Mesenchymal stem cell (in vitro differentiated cells and primary cell): ENCODE results near the gene LCE3A.
"Not testable (repeated sequence)": the region's sequence is repeated elsewhere in the genome, so short reads cannot be mapped to it uniquely, and the experiment has no call there.

Experiments used
- DNase-seq: peaks from one replicate; pipeline ENCODE4 v3.0.0-alpha.2; 2013
- H2AFZ ChIP-seq: one replicate; pipeline ENCODE4 v1.6.1; 2013; ENCODE audit warnings: low read depth, mild to moderate bottlenecking, control low read depth, inconsistent platforms, low read length, moderate library complexity
- H2AK5ac ChIP-seq: 2 replicates; pipeline ENCODE4 v1.6.1; 2013; ENCODE audit warnings: low read length, moderate library complexity, mild to moderate bottlenecking, inconsistent platforms; ENCODE audit not compliant: severe bottlenecking
- H2BK120ac ChIP-seq: one replicate; pipeline ENCODE4 v1.6.1; 2013; ENCODE audit warnings: low read depth, mild to moderate bottlenecking, inconsistent platforms, low read length, moderate library complexity
- H2BK12ac ChIP-seq, 2 experiments: one replicate each; pipeline ENCODE4 v1.6.1; 2013; ENCODE audit warnings: inconsistent platforms in 2 of 2, low read length in 2 of 2, mild to moderate bottlenecking in 2 of 2, moderate library complexity in 2 of 2, control low read depth in 1 of 2
- H2BK15ac ChIP-seq: one replicate; pipeline ENCODE4 v1.6.1; 2013; ENCODE audit warnings: mild to moderate bottlenecking, low read depth, inconsistent platforms; ENCODE audit not compliant: poor library complexity, severe bottlenecking
- H2BK5ac ChIP-seq: 2 replicates; pipeline ENCODE4 v1.6.1; 2013; ENCODE audit warnings: low read depth, mild to moderate bottlenecking, low read length, control low read depth, inconsistent platforms; ENCODE audit not compliant: poor library complexity, severe bottlenecking
- H3K14ac ChIP-seq, 2 experiments: one replicate each; pipeline ENCODE4 v1.6.1; 2013; ENCODE audit warnings: inconsistent platforms in 2 of 2, low read length in 2 of 2, control low read depth in 1 of 2, mild to moderate bottlenecking in 1 of 2, moderate library complexity in 1 of 2
- H3K18ac ChIP-seq, 2 experiments: one replicate each; pipeline ENCODE4 v1.6.1; 2013; ENCODE audit warnings: inconsistent platforms in 2 of 2, low read length in 2 of 2, control low read depth in 1 of 2, low read depth in 1 of 2, mild to moderate bottlenecking in 1 of 2
- H3K23ac ChIP-seq, 2 experiments: one replicate each; pipeline ENCODE4 v1.6.1; 2013; ENCODE audit warnings: inconsistent platforms in 2 of 2, low read length in 2 of 2, mild to moderate bottlenecking in 2 of 2, moderate library complexity in 2 of 2, control low read depth in 1 of 2
- H3K27ac ChIP-seq: 2 replicates; pipeline ENCODE4 v1.5.1; 2013; ENCODE audit warnings: mild to moderate bottlenecking, moderate library complexity, low read length, control low read depth, inconsistent platforms; ENCODE audit not compliant: poor library complexity, severe bottlenecking
- H3K27me3 ChIP-seq, 2 experiments: 2 replicates each; pipeline versions ENCODE4 v1.6.1 to v1.7.0; 2013; ENCODE audit warnings: low read length in 2 of 2, mild to moderate bottlenecking in 2 of 2, moderate library complexity in 2 of 2, control low read depth in 1 of 2, inconsistent platforms in 1 of 2; ENCODE audit not compliant: control insufficient read depth in 1 of 2, insufficient read depth in 1 of 2
- H3K36me3 ChIP-seq, 2 experiments: 2 replicates each; pipeline versions ENCODE4 v1.6.1 to v1.7.0; 2013; ENCODE audit warnings: low read length in 2 of 2, control low read depth in 1 of 2, inconsistent platforms in 1 of 2, low read depth in 1 of 2, mild to moderate bottlenecking in 1 of 2; ENCODE audit not compliant: insufficient read depth in 2 of 2, control insufficient read depth in 1 of 2
- H3K4ac ChIP-seq, 2 experiments: one replicate each; pipeline ENCODE4 v1.6.1; 2013; ENCODE audit warnings: inconsistent platforms in 2 of 2, low read length in 2 of 2, mild to moderate bottlenecking in 2 of 2, moderate library complexity in 2 of 2, control low read depth in 1 of 2, low read depth in 1 of 2
- H3K4me1 ChIP-seq: 2 replicates; pipeline ENCODE4 v1.6.1; 2013; ENCODE audit warnings: low read depth, low read length, control low read depth; ENCODE audit not compliant: control insufficient read depth, insufficient read depth
- H3K4me2 ChIP-seq: 2 replicates; pipeline ENCODE4 v1.6.1; 2013; ENCODE audit warnings: low read length, mild to moderate bottlenecking, inconsistent platforms; ENCODE audit not compliant: poor library complexity, severe bottlenecking
- H3K4me3 ChIP-seq, 2 experiments: 2 replicates each; pipeline versions ENCODE4 v1.5.1 to v1.7.0; 2013; ENCODE audit warnings: low read length in 2 of 2, mild to moderate bottlenecking in 2 of 2, control low read depth in 1 of 2, low read depth in 1 of 2; ENCODE audit not compliant: insufficient read depth in 1 of 2
- H3K79me1 ChIP-seq: replicated peaks from 2 replicates; pipeline ENCODE4 v1.6.1; 2013; ENCODE audit warnings: mild to moderate bottlenecking, control low read depth, low read length, inconsistent platforms; ENCODE audit not compliant: poor library complexity, severe bottlenecking
- H3K9ac ChIP-seq: 2 replicates; pipeline ENCODE4 v1.7.0; 2013; ENCODE audit warnings: mild to moderate bottlenecking, low read length, moderate library complexity
- H3K9me3 ChIP-seq: 2 replicates; pipeline ENCODE4 v1.7.0; 2013; ENCODE audit warnings: mild to moderate bottlenecking, low read length; ENCODE audit not compliant: control insufficient read depth
- H4K8ac ChIP-seq: one replicate; pipeline ENCODE4 v1.6.1; 2013; ENCODE audit warnings: inconsistent platforms, mild to moderate bottlenecking, low read length, moderate library complexity
- H4K91ac ChIP-seq: one replicate; pipeline ENCODE4 v1.6.1; 2013; ENCODE audit warnings: mild to moderate bottlenecking, low read length, inconsistent platforms
- WGBS: methylation state at CpG from one replicate; pipeline ENCODE4 v1.1.7; 2013; ENCODE audit warnings: mixed read lengths; 5-methylcytosine and 5-hydroxymethylcytosine counted together

The LCE3A gene

GRCh38 chr1:152582647-152583046 lies 40.3 kb downstream of the LCE3A start:
- no peaks in the 10 kb centered on the region for H3K27me3 ChIP-seq
- H3K18ac ChIP-seq: no peak overlapping the region
- no peak overlapping the region for H4K91ac ChIP-seq
- no peak for DNase-seq
- H3K4me1 ChIP-seq: no peaks in the 10 kb centered on the region
- H3K4me3 ChIP-seq: no peak overlapping the region
- 50% methylated on average over 1 of the region's 1 CpG for WGBS
- no peak overlapping the region for H2AK5ac ChIP-seq
- H2AFZ ChIP-seq: no peak overlapping the region
- H3K36me3 ChIP-seq: no peaks in the 10 kb centered on the region
- H2BK15ac ChIP-seq: no peak overlapping the region
- H2BK5ac ChIP-seq: no peak overlapping the region
- no peak overlapping the region for H3K27ac ChIP-seq
- H3K79me1 ChIP-seq: no peaks in the 10 kb centered on the region
- H2BK120ac ChIP-seq: no peak overlapping the region
- no peak overlapping the region for H2BK12ac ChIP-seq
- no peak overlapping the region for H3K14ac ChIP-seq
- no peak overlapping the region for H3K23ac ChIP-seq
- H4K8ac ChIP-seq: no peak overlapping the region
- H3K9ac ChIP-seq: no peak overlapping the region
- H3K4me2 ChIP-seq: no peak overlapping the region
- no peaks in the 10 kb centered on the region for H3K9me3 ChIP-seq
- no peak overlapping the region for H3K4ac ChIP-seq

DNA sequence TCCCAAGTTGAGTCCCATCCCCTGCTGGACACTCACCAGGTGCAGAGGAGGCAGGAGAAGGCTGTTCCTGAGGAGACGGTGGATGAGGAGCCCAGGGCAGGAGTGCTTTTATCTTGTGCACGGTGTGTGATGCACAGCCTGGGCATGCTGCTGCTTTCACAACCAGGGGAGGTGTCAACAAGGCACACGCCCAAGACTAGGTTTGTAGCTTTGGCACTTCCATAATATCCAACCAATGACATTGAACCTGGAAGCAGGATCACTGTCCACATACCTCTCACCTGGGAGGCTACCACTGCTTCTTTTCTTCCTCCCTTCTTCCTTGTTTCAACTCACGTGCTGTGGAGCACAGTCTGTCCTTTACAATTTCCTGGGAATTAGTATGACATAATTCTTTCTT lies 42.5 kb downstream of the LCE3A start, which contains the start of gene LCE3D:
LCE3D (minus strand) TSS at position 84 of the 400 bp plus-strand sequence. CDS start 580 bp downstream, outside the sequence.
- no peaks in the 10 kb centered on the region for H3K79me1 ChIP-seq
- no peaks in the 10 kb centered on the region for H3K27me3 ChIP-seq
- no peak within 1 kb of the TSS for H2AFZ ChIP-seq
- no peak within 1 kb of the TSS for H3K4me2 ChIP-seq
- no peak within 1 kb of the TSS for H3K27ac ChIP-seq
- H4K8ac ChIP-seq: no peak within 1 kb of the TSS
- no peaks in the 10 kb centered on the region for H3K4me1 ChIP-seq
- no peak within 1 kb of the TSS for H3K4me3 ChIP-seq
- H3K9ac ChIP-seq: no peak within 1 kb of the TSS
- DNase-seq: no peak
- H3K4ac ChIP-seq: no peak within 1 kb of the TSS
- peak within 1 kb of the TSS; percentile 39 for H4K91ac ChIP-seq
- H3K36me3 ChIP-seq: no peaks in the 10 kb centered on the region
- H2BK120ac ChIP-seq: no peak within 1 kb of the TSS
- no peak within 1 kb of the TSS for H3K18ac ChIP-seq
- H3K9me3 ChIP-seq: no peaks in the 10 kb centered on the region
- H3K14ac ChIP-seq: no peak within 1 kb of the TSS
- H2BK12ac ChIP-seq: no peak within 1 kb of the TSS
- no peak within 1 kb of the TSS for H2BK15ac ChIP-seq
- H2BK5ac ChIP-seq: no peak within 1 kb of the TSS
- WGBS: 52% methylated on average over 3 of the region's 4 CpGs
- H2AK5ac ChIP-seq: no peak within 1 kb of the TSS
- no peak within 1 kb of the TSS for H3K23ac ChIP-seq

DNA sequence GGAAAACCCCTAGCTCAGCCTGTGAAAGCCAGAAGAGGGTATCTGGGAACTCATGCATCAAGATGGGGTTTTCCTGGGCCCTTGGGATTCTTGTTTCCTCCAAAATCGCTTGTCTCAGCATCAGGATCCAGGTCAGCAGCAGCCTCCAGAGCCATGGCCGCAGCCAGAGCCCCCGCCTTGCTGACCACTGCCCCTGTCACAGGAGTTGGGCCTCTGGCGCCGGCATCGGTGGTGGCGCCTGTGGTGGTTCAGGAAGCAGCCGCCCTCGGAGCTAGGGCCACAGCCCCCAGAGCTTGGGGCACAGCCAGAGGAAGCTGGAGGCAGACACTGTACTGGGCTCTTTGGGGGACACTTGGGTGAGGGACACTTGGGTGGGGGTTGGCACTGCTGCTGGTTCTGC lies 43.4 kb downstream of the LCE3A start:
- not testable (repeated sequence) for H3K9ac ChIP-seq, H3K27ac ChIP-seq, H2AFZ ChIP-seq, H2BK120ac ChIP-seq, H3K18ac ChIP-seq, H3K27me3 ChIP-seq, DNase-seq, H3K4ac ChIP-seq, H2BK12ac ChIP-seq, H3K4me2 ChIP-seq, H3K36me3 ChIP-seq, H2AK5ac ChIP-seq, H4K8ac ChIP-seq, H3K4me3 ChIP-seq, H3K9me3 ChIP-seq, H3K4me1 ChIP-seq, H2BK15ac ChIP-seq, H3K23ac ChIP-seq, H3K79me1 ChIP-seq, H3K14ac ChIP-seq, H2BK5ac ChIP-seq, H4K91ac ChIP-seq
- 70% methylated on average over 9 of the region's 9 CpGs for WGBS

- no peak overlapping the region for H2AFZ ChIP-seq
- H4K8ac ChIP-seq: no peak overlapping the region
- H3K9ac ChIP-seq: no peak overlapping the region
- no peak overlapping the region for H2BK15ac ChIP-seq
- H3K36me3 ChIP-seq: no peaks in the 10 kb centered on the region
- no peak overlapping the region for H3K23ac ChIP-seq
- no peak overlapping the region for H2BK120ac ChIP-seq
- no peak overlapping the region for H3K4me3 ChIP-seq
- no peak overlapping the region for H3K18ac ChIP-seq
- no peak overlapping the region for H3K27ac ChIP-seq
- no peak overlapping the region for H2AK5ac ChIP-seq
- H3K27me3 ChIP-seq: peaks cover 0 to 4% of the 10 kb centered on the region in 2 experiments
- no peak overlapping the region for H2BK5ac ChIP-seq
- H3K4me2 ChIP-seq: no peak overlapping the region
- no peak for DNase-seq
- no peaks in the 10 kb centered on the region for H3K4me1 ChIP-seq
- no peaks in the 10 kb centered on the region for H3K9me3 ChIP-seq
- no peak overlapping the region for H3K4ac ChIP-seq
- H4K91ac ChIP-seq: no peak overlapping the region
- H3K79me1 ChIP-seq: no peaks in the 10 kb centered on the region
- no peak overlapping the region for H3K14ac ChIP-seq
- WGBS: 81% methylated on average over 2 of the region's 2 CpGs
- no peak overlapping the region for H2BK12ac ChIP-seq
These were observed 45.7 kb downstream of the LCE3A start for GRCh38 chr1:152577168-152577567.
